CD14-positive monocyte (primary cell): Measurements from ENCODE around the gene MRPL54. TPM values are rescaled to one million over a fixed set of nuclear protein-coding genes. Genes with fewer than 3 reads are reported as not detected.

Experiments used
- DNase-seq, 3 donors: peaks; one replicate each; pipeline ENCODE4 v3.0.0-alpha.2; 2011 to 2022
- H2AFZ ChIP-seq: 2 replicates; pipeline ENCODE4 v1.6.0; 2012; ENCODE audit warnings: mild to moderate bottlenecking, low read depth, low read length, inconsistent platforms; ENCODE audit not compliant: insufficient read depth, poor library complexity, severe bottlenecking
- H3K27ac ChIP-seq, 2 donors: 1 replicate in 1 of 2; 2 replicates in 1 of 2; pipeline ENCODE4 v1.5.1; 2012 to 2013; ENCODE audit warnings: low read length in 2 of 2, control low read depth in 1 of 2, inconsistent platforms in 1 of 2, low read depth in 1 of 2, mild to moderate bottlenecking in 1 of 2
- H3K27me3 ChIP-seq, 2 donors: one replicate each; pipeline versions ENCODE4 v1.6.0 to v1.6.1; 2011 to 2013; ENCODE audit warnings: low read length in 2 of 2; ENCODE audit not compliant: control insufficient read depth in 2 of 2, insufficient read depth in 2 of 2
- H3K36me3 ChIP-seq, 2 donors: replicated peaks in 1 of 2; 1 replicate in 1 of 2; 2 replicates in 1 of 2; pipeline versions ENCODE4 v1.5.1 to v1.6.1; 2012 to 2013; ENCODE audit warnings: low read length in 2 of 2, control low read depth in 1 of 2, inconsistent platforms in 1 of 2, mild to moderate bottlenecking in 1 of 2; ENCODE audit not compliant: insufficient read depth in 2 of 2, control insufficient read depth in 1 of 2
- H3K4me1 ChIP-seq, 2 donors: 1 replicate in 1 of 2; 2 replicates in 1 of 2; pipeline versions ENCODE4 v1.5.1 to v1.6.1; 2012 to 2013; ENCODE audit warnings: low read length in 2 of 2, control low read depth in 1 of 2, inconsistent platforms in 1 of 2, mild to moderate bottlenecking in 1 of 2, moderate library complexity in 1 of 2; ENCODE audit not compliant: insufficient read depth in 2 of 2, control insufficient read depth in 1 of 2
- H3K4me2 ChIP-seq: replicated peaks from 2 replicates; pipeline ENCODE3; 2012; ENCODE audit warnings: low read length, moderate library complexity, mild to moderate bottlenecking; ENCODE audit not compliant: poor library complexity, severe bottlenecking; ENCODE audit errors: extremely low read depth
- H3K4me3 ChIP-seq, 3 experiments: fragments of 200-600 bp in 1 of 3; sonication (generic) in 1 of 3; replicated peaks in 1 of 3; 1 replicate in 2 of 3; 2 replicates in 1 of 3; pipeline ENCODE4 v1.5.1; 2011 to 2013; ENCODE audit warnings: low read length in 3 of 3, mild to moderate bottlenecking in 3 of 3, control low read depth in 2 of 3, low read depth in 2 of 3, inconsistent platforms in 1 of 3, moderate library complexity in 1 of 3
- H3K79me2 ChIP-seq: 2 replicates; pipeline ENCODE4 v1.6.0; 2012; ENCODE audit warnings: mild to moderate bottlenecking, control low read depth, inconsistent platforms, low read length, moderate library complexity; ENCODE audit not compliant: insufficient read depth
- H3K9ac ChIP-seq: 2 replicates; pipeline ENCODE4 v1.6.0; 2017; ENCODE audit warnings: low read length, mild to moderate bottlenecking; ENCODE audit not compliant: insufficient read depth, poor library complexity, severe bottlenecking
- H3K9me3 ChIP-seq, 2 donors: replicated peaks in 1 of 2; 1 replicate in 1 of 2; 2 replicates in 1 of 2; pipeline versions ENCODE4 v1.5.1 to v1.6.1; 2012 to 2013; ENCODE audit warnings: low read length in 2 of 2, control low read depth in 1 of 2; ENCODE audit not compliant: control insufficient read depth in 1 of 2, insufficient read depth in 1 of 2
- H4K20me1 ChIP-seq: 2 replicates; pipeline ENCODE4 v1.6.0; 2012; ENCODE audit warnings: mild to moderate bottlenecking, low read length, control low read depth, moderate library complexity; ENCODE audit not compliant: insufficient read depth
- H3K27ac Mint-ChIP-seq, 7 donors: one replicate each; pipeline ENCODE4 v1.8.0; 2020; ENCODE audit warnings: mild to moderate bottlenecking in 7 of 7, mixed read lengths in 7 of 7, moderate library complexity in 6 of 7, inconsistent platforms in 2 of 7
- H3K27me3 Mint-ChIP-seq, 3 donors: one replicate each; pipeline ENCODE4 v1.8.0; 2021 to 2022; ENCODE audit warnings: low read depth in 3 of 3, mild to moderate bottlenecking in 3 of 3, mixed read lengths in 3 of 3, moderate library complexity in 3 of 3, inconsistent platforms in 1 of 3
- H3K36me3 Mint-ChIP-seq, 2 donors: one replicate each; pipeline ENCODE4 v1.8.0; 2020; ENCODE audit warnings: mixed read lengths in 2 of 2, inconsistent platforms in 1 of 2, mild to moderate bottlenecking in 1 of 2
- H3K4me1 Mint-ChIP-seq: one replicate; pipeline ENCODE4 v1.8.0; 2020; ENCODE audit warnings: mild to moderate bottlenecking, mixed read lengths
- H3K4me3 Mint-ChIP-seq, 2 donors: one replicate each; pipeline ENCODE4 v1.8.0; 2020; ENCODE audit warnings: mild to moderate bottlenecking in 2 of 2, mixed read lengths in 2 of 2, moderate library complexity in 1 of 2
- H3K9me3 Mint-ChIP-seq, 7 donors: one replicate each; pipeline ENCODE4 v1.8.0; 2020 to 2022; ENCODE audit warnings: mixed read lengths in 7 of 7, mild to moderate bottlenecking in 6 of 7, moderate library complexity in 6 of 7, inconsistent platforms in 2 of 7
- WGBS: methylation state at CpG from one replicate; pipeline ENCODE4 v1.1.5; 2013; ENCODE audit warnings: missing lambda C conversion rate; ENCODE audit not compliant: insufficient coverage; 5-methylcytosine and 5-hydroxymethylcytosine counted together
- intact Hi-C, 2 donors: fragments of 100-400 bp; cut with micrococcal nuclease; formaldehyde crosslinking; loops; one replicate each; pipeline versions ENCODE4 v1.15.0 to v1.15.1; 2023
- polyA plus RNA-seq, 3 donors: library from polyadenylated mRNA; depleted of rRNA in 1 of 3; unstranded in 2 of 3; stranded (reverse) in 1 of 3; fragments of 300-500 nt in 2 of 3; fragments of >200 nt in 1 of 3; fragmentation: Illumina TruSeq in 2 of 3; gene quantifications; 1 replicate in 2 of 3; 2 replicates in 1 of 3; pipeline ENCODE4 v1.2.3, GENCODE V29; 2012 to 2021
- TF ChIP-seq, protein P1 (sequence below): fragments of 200-600 bp; IDR thresholded peaks from one replicate; pipeline ENCODE4 v1.8.0; 2022; ENCODE audit warnings: antibody characterized with exemption, mild to moderate bottlenecking

The MRPL54 gene
- polyA plus RNA-seq, 3 donors: 39.9 to 133 (median 115) TPM

DNA sequence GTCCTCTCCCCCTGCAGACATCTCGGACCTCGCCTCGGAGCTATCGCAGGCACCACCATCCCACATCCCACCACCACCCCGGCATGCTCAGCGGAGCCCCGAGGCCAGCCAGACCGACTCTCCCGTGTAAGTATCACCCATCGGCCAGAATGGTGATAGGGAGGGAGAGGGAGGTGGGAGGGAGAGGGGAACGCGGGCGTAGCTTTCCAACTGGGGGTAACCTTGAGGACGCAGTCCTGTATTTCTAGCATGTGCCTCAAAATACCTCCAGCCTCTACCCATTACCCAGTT is 28.2 kb upstream of the MRPL54 start:
- no peaks in the 10 kb centered on the region for H3K9me3 ChIP-seq
- TF ChIP-seq, protein P1, sequence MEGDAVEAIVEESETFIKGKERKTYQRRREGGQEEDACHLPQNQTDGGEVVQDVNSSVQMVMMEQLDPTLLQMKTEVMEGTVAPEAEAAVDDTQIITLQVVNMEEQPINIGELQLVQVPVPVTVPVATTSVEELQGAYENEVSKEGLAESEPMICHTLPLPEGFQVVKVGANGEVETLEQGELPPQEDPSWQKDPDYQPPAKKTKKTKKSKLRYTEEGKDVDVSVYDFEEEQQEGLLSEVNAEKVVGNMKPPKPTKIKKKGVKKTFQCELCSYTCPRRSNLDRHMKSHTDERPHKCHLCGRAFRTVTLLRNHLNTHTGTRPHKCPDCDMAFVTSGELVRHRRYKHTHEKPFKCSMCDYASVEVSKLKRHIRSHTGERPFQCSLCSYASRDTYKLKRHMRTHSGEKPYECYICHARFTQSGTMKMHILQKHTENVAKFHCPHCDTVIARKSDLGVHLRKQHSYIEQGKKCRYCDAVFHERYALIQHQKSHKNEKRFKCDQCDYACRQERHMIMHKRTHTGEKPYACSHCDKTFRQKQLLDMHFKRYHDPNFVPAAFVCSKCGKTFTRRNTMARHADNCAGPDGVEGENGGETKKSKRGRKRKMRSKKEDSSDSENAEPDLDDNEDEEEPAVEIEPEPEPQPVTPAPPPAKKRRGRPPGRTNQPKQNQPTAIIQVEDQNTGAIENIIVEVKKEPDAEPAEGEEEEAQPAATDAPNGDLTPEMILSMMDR: no peak
- no peaks in the 10 kb centered on the region for H3K27me3 ChIP-seq
- H3K36me3 ChIP-seq: no peaks in the 10 kb centered on the region
- H4K20me1 ChIP-seq: no peaks in the 10 kb centered on the region
- Mint-ChIP-seq H3K27me3 (peaks cover 3 to 8% (median 7%) of the 10 kb centered on the region in 3 donors), H3K4me1 (no peaks in the 10 kb centered on the region), H3K4me3 (no peak overlapping the region), H3K27ac (no peak overlapping the region), H3K36me3 (no peaks in the 10 kb centered on the region), H3K9me3 (peaks cover 0 to 2% (median 0%) of the 10 kb centered on the region in 7 donors)
- no peak overlapping the region for H3K9ac ChIP-seq
- H3K4me1 ChIP-seq: no peaks in the 10 kb centered on the region
- no peak for DNase-seq
- H3K79me2 ChIP-seq: no peaks in the 10 kb centered on the region
- intact Hi-C loops: no loop called here
- H3K27ac ChIP-seq: no peak overlapping the region
- no CpG with 5 or more reads among the region's 14 CpGs for WGBS
- no peak overlapping the region for H3K4me2 ChIP-seq
- no peak overlapping the region for H3K4me3 ChIP-seq
- no peak overlapping the region for H2AFZ ChIP-seq

DNA sequence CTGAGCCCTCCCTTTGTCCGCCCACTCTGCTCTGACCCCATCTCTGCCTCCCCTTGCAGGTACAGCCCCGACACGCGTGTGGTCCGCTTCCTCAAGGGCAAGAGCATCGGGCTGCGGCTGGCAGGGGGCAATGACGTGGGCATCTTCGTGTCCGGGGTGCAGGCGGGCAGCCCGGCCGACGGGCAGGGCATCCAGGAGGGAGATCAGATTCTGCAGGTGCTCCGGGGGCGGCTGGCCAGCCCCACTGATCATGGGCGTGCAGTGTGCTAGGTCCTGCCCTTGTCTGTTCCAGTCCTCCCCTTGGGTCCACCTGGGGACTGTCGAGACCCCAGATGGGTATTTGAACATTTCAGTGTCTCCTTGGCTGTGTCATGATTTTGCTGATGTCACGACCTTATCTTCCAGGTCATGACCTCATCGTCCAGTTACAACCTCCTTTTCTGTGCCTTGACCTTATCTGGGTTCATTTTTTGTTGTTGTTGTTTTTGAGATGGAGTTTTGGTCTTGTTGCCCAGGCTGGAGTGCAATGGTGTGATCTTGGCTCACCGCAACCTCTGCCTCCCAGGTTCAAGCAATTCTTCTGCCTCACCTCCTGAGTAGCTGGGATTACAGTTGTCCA is 26.3 kb upstream of the MRPL54 start:
- Histone ChIP-seq H3K79me2 (no peaks in the 10 kb centered on the region), H3K27me3 (no peaks in the 10 kb centered on the region), H3K9ac (no peak overlapping the region), H3K4me3 (no peak overlapping the region), H3K36me3 (no peaks in the 10 kb centered on the region), H4K20me1 (no peaks in the 10 kb centered on the region), H3K9me3 (no peaks in the 10 kb centered on the region), H3K4me1 (no peaks in the 10 kb centered on the region), H2AFZ (no peak overlapping the region), H3K27ac (no peak overlapping the region), H3K4me2 (no peak overlapping the region)
- no peak overlapping the region for H3K27ac Mint-ChIP-seq
- intact Hi-C loops: no loop called here
- H3K4me3 Mint-ChIP-seq: no peak overlapping the region
- peaks cover 0 to 8% (median 8%) of the 10 kb centered on the region in 3 donors for H3K27me3 Mint-ChIP-seq
- no peak for DNase-seq
- peaks cover 0 to 2% (median 0%) of the 10 kb centered on the region in 7 donors for H3K9me3 Mint-ChIP-seq
- H3K36me3 Mint-ChIP-seq: no peaks in the 10 kb centered on the region
- no peaks in the 10 kb centered on the region for H3K4me1 Mint-ChIP-seq
- 93% methylated on average over 17 of the region's 21 CpGs for WGBS
- TF ChIP-seq, protein P1: no peak
